HCT116 (cell line): ENCODE measurements around the gene CBX5. TPM values are rescaled to one million over a fixed set of nuclear protein-coding genes. Genes with fewer than 3 reads are reported as not detected.

ENCODE experiments used
- ATAC-seq: fragments of 200-7000 bp; cut with Tn5 transposase; 2 replicates; pipeline ENCODE4 v1.9.1; 2020; ENCODE audit warnings: mild to moderate bottlenecking, moderate library complexity
- BruUV-seq: library from RNA; stranded (reverse); fragments of 400-500 nt; replicated peaks from 2 replicates; lab custom pipeline; 2021; lab: Mats Ljungman, UMichigan
- CTCF ChIA-PET: fragments of 300-600 bp; sonication (Branson Sonifier 250); formaldehyde crosslinking; loops from one replicate; lab custom pipeline; 2021; ENCODE audit warnings: antibody characterized with exemption; lab: Charles Lee
- POLR2A ChIA-PET: fragments of 300-600, 350-600 bp; sonication (Branson Sonifier 250); formaldehyde crosslinking; loops from one replicate; lab custom pipeline; 2021; ENCODE audit warnings: antibody characterized with exemption; lab: Charles Lee
- RAD21 ChIA-PET, 2 experiments: fragments of 300-600 bp; sonication (Branson Sonifier 250); formaldehyde crosslinking; loops; one replicate each; lab custom pipeline; 2023; ENCODE audit warnings: low total read pairs in 2 of 2; ENCODE audit not compliant: uncharacterized antibody in 2 of 2, unreplicated experiment in 2 of 2, low non-redundant PET in 1 of 2; lab: Charles Lee
- DNase-seq: peaks from one replicate; pipeline ENCODE4 v3.0.0-alpha.2; 2010; ENCODE audit warnings: low read depth, low spot score
- H2AFZ ChIP-seq: fragments of 200-600 bp; shearing (Covaris generic), sonication (generic); 2 replicates; pipeline ENCODE4 v1.6.1; 2017; ENCODE audit warnings: low read depth, mixed run types, mixed read lengths, antibody characterized with exemption, low read length; ENCODE audit not compliant: poor library complexity, severe bottlenecking
- H3K27ac ChIP-seq: 2 replicates; pipeline ENCODE4 v1.5.1; 2012; ENCODE audit warnings: low read depth, low read length
- H3K27me3 ChIP-seq: fragments of 200-600 bp; sonication (generic); 2 replicates; pipeline ENCODE4 v1.6.1; 2016; ENCODE audit warnings: mixed run types, low read length, mixed read lengths; ENCODE audit not compliant: insufficient read depth
- H3K36me3 ChIP-seq, 2 experiments: fragments of 200-500 bp in 1 of 2; fragments of 200-600 bp in 1 of 2; sonication (Bioruptor generic) in 1 of 2; sonication (generic) in 1 of 2; 2 replicates each; pipeline versions ENCODE4 v1.5.1 to v1.6.1; 2014 to 2016; ENCODE audit warnings: low read length in 2 of 2, inconsistent platforms in 1 of 2, mixed read lengths in 1 of 2, mixed run types in 1 of 2; ENCODE audit not compliant: insufficient read depth in 2 of 2, control insufficient read depth in 1 of 2
- H3K4me1 ChIP-seq, 2 experiments: fragments of 200-600 bp in 1 of 2; sonication (generic) in 1 of 2; 2 replicates each; pipeline versions ENCODE4 v1.5.1 to v1.6.1; 2012 to 2017; ENCODE audit warnings: low read length in 2 of 2, inconsistent platforms in 1 of 2, mild to moderate bottlenecking in 1 of 2, mixed read lengths in 1 of 2, mixed run types in 1 of 2, moderate library complexity in 1 of 2; ENCODE audit not compliant: insufficient read depth in 2 of 2, control insufficient read depth in 1 of 2
- H3K4me2 ChIP-seq: fragments of 200-600 bp; sonication (generic); 2 replicates; pipeline ENCODE4 v1.6.1; 2017; ENCODE audit warnings: mixed run types, low read length, mixed read lengths
- H3K4me3 ChIP-seq, 2 experiments: fragments of 200-600 bp in 1 of 2; sonication (generic) in 1 of 2; replicated peaks in 1 of 2; 2 replicates each; pipeline ENCODE4 v1.5.1; 2011 to 2016; ENCODE audit warnings: low read length in 2 of 2, control low read depth in 1 of 2, low read depth in 1 of 2, mild to moderate bottlenecking in 1 of 2, mixed read lengths in 1 of 2, mixed run types in 1 of 2
- H3K79me2 ChIP-seq: fragments of 200-600 bp; sonication (generic); 2 replicates; pipeline ENCODE4 v1.6.1; 2017; ENCODE audit warnings: mild to moderate bottlenecking, mixed run types, low read length, moderate library complexity, mixed read lengths; ENCODE audit not compliant: insufficient read depth
- H3K9ac ChIP-seq: fragments of 200-600 bp; sonication (generic); 2 replicates; pipeline ENCODE4 v1.6.1; 2016; ENCODE audit warnings: low read length, mixed read lengths
- H3K9me2 ChIP-seq: fragments of 200-600 bp; sonication (generic), shearing (Covaris generic); 2 replicates; pipeline ENCODE4 v1.6.1; 2017; ENCODE audit warnings: mixed run types, mild to moderate bottlenecking, moderate library complexity; ENCODE audit not compliant: insufficient read depth
- H3K9me3 ChIP-seq, 2 experiments: fragments of 200-500 bp in 1 of 2; fragments of 200-600 bp in 1 of 2; sonication (Bioruptor generic) in 1 of 2; sonication (generic) in 1 of 2; 2 replicates each; pipeline ENCODE4 v1.6.1; 2014 to 2017; ENCODE audit warnings: low read length in 2 of 2, mixed read lengths in 2 of 2, inconsistent platforms in 1 of 2, low read depth in 1 of 2, mild to moderate bottlenecking in 1 of 2, mixed run types in 1 of 2, moderate library complexity in 1 of 2; ENCODE audit not compliant: control insufficient read depth in 1 of 2, insufficient read depth in 1 of 2
- H4K20me1 ChIP-seq: fragments of 200-600 bp; sonication (generic), shearing (Covaris generic); 2 replicates; pipeline ENCODE4 v1.6.1; 2017; ENCODE audit warnings: mixed run types, mild to moderate bottlenecking, moderate library complexity; ENCODE audit not compliant: insufficient read depth
- ATF3 ChIP-seq: IDR thresholded peaks from 2 replicates; pipeline ENCODE4 v1.6.1; 2012
- CEBPB ChIP-seq: IDR thresholded peaks from 2 replicates; pipeline ENCODE4 v1.6.1; 2012; ENCODE audit warnings: low read depth
- CTCF ChIP-seq, 3 experiments: fragments of 200-600 bp in 1 of 3; sonication (generic) in 1 of 3; IDR thresholded peaks in 2 of 3; conservative IDR thresholded peaks in 1 of 3; 2 replicates each; pipeline ENCODE4 v1.5.1; 2012 to 2017; ENCODE audit warnings: low read depth in 2 of 3, low read length in 2 of 3, antibody characterized with exemption in 1 of 3, borderline replicate concordance in 1 of 3, control low read depth in 1 of 3, mild to moderate bottlenecking in 1 of 3, mixed read lengths in 1 of 3, mixed run types in 1 of 3, moderate library complexity in 1 of 3; ENCODE audit not compliant: insufficient read depth in 1 of 3
- ELF1 ChIP-seq: IDR thresholded peaks from 2 replicates; pipeline ENCODE4 v1.6.1; 2012; ENCODE audit warnings: low read depth, borderline replicate concordance
- FOSL1 ChIP-seq: IDR thresholded peaks from 2 replicates; pipeline ENCODE4 v1.6.1; 2012; ENCODE audit warnings: low read depth
- JUND ChIP-seq: IDR thresholded peaks from 2 replicates; pipeline ENCODE4 v1.6.1; 2012
- MAX ChIP-seq: IDR thresholded peaks from 2 replicates; pipeline ENCODE4 v1.6.1; 2012
- POLR2A ChIP-seq: IDR thresholded peaks from 2 replicates; pipeline ENCODE4 v1.7.0; 2011; ENCODE audit warnings: borderline replicate concordance; ENCODE audit not compliant: insufficient read depth, insufficient read length; ENCODE audit errors: extremely low read depth
- POLR2AphosphoS5 ChIP-seq: IDR thresholded peaks from 2 replicates; pipeline ENCODE4 v1.6.1; 2011; ENCODE audit warnings: mild to moderate bottlenecking, low read depth, low read length, moderate library complexity
- RAD21 ChIP-seq: IDR thresholded peaks from 2 replicates; pipeline ENCODE4 v1.6.1; 2012; ENCODE audit warnings: low read depth, mild to moderate bottlenecking
- SIN3A ChIP-seq: IDR thresholded peaks from 2 replicates; pipeline ENCODE4 v1.6.1; 2012; ENCODE audit warnings: low read depth
- SP1 ChIP-seq: IDR thresholded peaks from 2 replicates; pipeline ENCODE4 v1.6.1; 2012; ENCODE audit warnings: low read depth
- SRF ChIP-seq: IDR thresholded peaks from 2 replicates; pipeline ENCODE4 v1.6.1; 2012; ENCODE audit warnings: low read depth
- YY1 ChIP-seq: IDR thresholded peaks from 2 replicates; pipeline ENCODE4 v1.6.1; 2011; ENCODE audit warnings: low read length, low read depth, moderate library complexity, mild to moderate bottlenecking; ENCODE audit not compliant: insufficient replicate concordance; ENCODE audit errors: extremely low read depth
- ZBTB33 ChIP-seq: IDR thresholded peaks from 2 replicates; pipeline ENCODE4 v1.6.1; 2011; ENCODE audit warnings: mild to moderate bottlenecking, low read length, moderate library complexity; ENCODE audit not compliant: insufficient replicate concordance; ENCODE audit errors: extremely low read depth
- intact Hi-C: fragments of 100-400 bp; cut with micrococcal nuclease; formaldehyde crosslinking; loops from 2 replicates; pipeline ENCODE4 v1.10.0; 2022
- total RNA-seq: library from RNA; stranded (reverse); gene quantifications from one replicate; pipeline ENCODE4 v1.2.1, GENCODE V29; 2021; ENCODE audit not compliant: unreplicated experiment

The CBX5 gene
- total RNA-seq, 1 experiment from 2014 or later = 72.3 TPM

- peaks cover 46 to 64% of the 10 kb centered on the region in 2 experiments for H3K4me1 ChIP-seq
- peak overlapping the region; percentile 68 for H3K9ac ChIP-seq
- H3K27ac ChIP-seq = peak overlapping the region; percentile 77
- H4K20me1 ChIP-seq = 0 out of 2 replicates have a peak, but pooled peaks cover 3% of the 10 kb centered on the region
- peaks cover 83% of the 10 kb centered on the region for H3K79me2 ChIP-seq
- ATAC-seq (no peak), DNase-seq (no peak)
- ChIA-PET CTCF (interaction anchor here (0.7 to 5.5 kb wide), 4 partner anchors 7 to 77 kb away, joined by 3 to 63 read pairs (median 3); no protein-coding TSS in a partner anchor), RAD21 (interaction anchor here in 1 of 2 experiments (0.7 kb wide), 2 partner anchors 16 to 69 kb away, joined by 3 read pairs; no protein-coding TSS in a partner anchor), POLR2A (interaction anchor here (0.9 to 5.9 kb wide), 4 partner anchors 8 to 48 kb away, joined by 4 to 73 read pairs (median 12); partner anchors contain the start of genes CBX5 and HNRNPA1)
- H3K27me3 ChIP-seq = no peaks in the 10 kb centered on the region
- H3K9me3 ChIP-seq = no peaks in the 10 kb centered on the region
- no peak overlapping the region for H2AFZ ChIP-seq
- H3K4me2 ChIP-seq = peak overlapping the region; percentile 80
- no peaks in the 10 kb centered on the region for H3K9me2 ChIP-seq
- H3K4me3 ChIP-seq = peak overlapping the region; percentile 10 to 58
- intact Hi-C loops = loop anchor here (5.0 kb wide), 1 partner anchor 34 kb away; the partner anchor contains the start of gene GPR84
- BruUV-seq = no TSS peak
- TF ChIP-seq CEBPB = no peak; the same call in 1 of the 2 replicates
- TF ChIP-seq POLR2AphosphoS5 = 0 out of 2 replicates have a peak, but pooled peaks have one; percentile 2
- no peak for TF ChIP-seq ZBTB33
- no peak for TF ChIP-seq YY1
- TF ChIP-seq ATF3 = no peak
- TF ChIP-seq FOSL1 = no peak
- TF ChIP-seq RAD21 = no peak
- TF ChIP-seq CTCF (IDR thresholded peaks at IDR 0.05 in 2 of 3, conservative IDR thresholded peaks at IDR 0.05 in 1 of 3; ENCODE audit: borderline replicate concordance in 1 of 3, insufficient read depth in 1 of 3, low read depth in 2 of 3, low read length in 2 of 3) = no peak
- TF ChIP-seq SP1 = no peak
- no peak for TF ChIP-seq ELF1
- no peak for TF ChIP-seq POLR2A
- TF ChIP-seq SRF = no peak
- TF ChIP-seq SIN3A = peak; percentile 53; the same call in 1 of the 2 replicates
- peak; percentile 5; the same call in 1 of the 2 replicates for TF ChIP-seq MAX
- no peak for TF ChIP-seq JUND
- peaks cover 6 to 12% of the 10 kb centered on the region in 2 experiments; a peak in 3 of 4 replicates for H3K36me3 ChIP-seq
Observed at GRCh38 chr12:54328595-54329337, 48.8 kb upstream of the CBX5 start.
